Activated T-cell treated with anti-CD3 and anti-CD28 coated beads, Interleukin-2, amount 50 U/mL, for 72 hours (primary cell): ENCODE data around the gene CDK19. TPM values are rescaled to one million over a fixed set of nuclear protein-coding genes. Genes with fewer than 3 reads are reported as not detected.
A peak's percentile ranks its signal among the peaks of the same experiment; 100 is the strongest.
"Not testable (repeated sequence)": the region's sequence is repeated elsewhere in the genome, so short reads cannot be mapped to it uniquely, and the experiment has no call there.

Experiments used
- ATAC-seq, 2 donors: fragments of 150-1000 bp; cut with Tn5 transposase; replicated peaks in 1 of 2; 2 replicates each; pipeline ENCODE4 v1.10.0; 2021; ENCODE audit warnings: moderate library complexity in 2 of 2, mild to moderate bottlenecking in 1 of 2
- DNase-seq, 2 donors: peaks; one replicate each; pipeline ENCODE4 v3.0.0; 2021 to 2022; ENCODE audit warnings: mixed read lengths in 1 of 2
- H3K27ac Mint-ChIP-seq: one replicate; pipeline ENCODE4 v1.8.0; 2022; ENCODE audit warnings: mild to moderate bottlenecking, moderate library complexity, mixed read lengths
- H3K27me3 Mint-ChIP-seq: one replicate; pipeline ENCODE4 v1.8.0; 2022; ENCODE audit warnings: low read depth, mixed read lengths
- H3K36me3 Mint-ChIP-seq, 2 donors: one replicate each; pipeline ENCODE4 v1.8.0; 2022; ENCODE audit warnings: mixed read lengths in 2 of 2, mild to moderate bottlenecking in 1 of 2; ENCODE audit not compliant: insufficient read depth in 2 of 2
- H3K4me1 Mint-ChIP-seq: one replicate; pipeline ENCODE4 v1.8.0; 2022; ENCODE audit warnings: low read depth, mixed read lengths
- H3K4me3 Mint-ChIP-seq, 2 donors: one replicate each; pipeline ENCODE4 v1.8.0; 2022; ENCODE audit warnings: mild to moderate bottlenecking in 2 of 2, mixed read lengths in 2 of 2, moderate library complexity in 2 of 2
- H3K9me3 Mint-ChIP-seq, 2 donors: one replicate each; pipeline ENCODE4 v1.8.0; 2022; ENCODE audit warnings: mixed read lengths in 2 of 2
- total RNA-seq, 2 donors: library from RNA; stranded (reverse); gene quantifications; one replicate each; pipeline ENCODE4 v1.2.3, GENCODE V29; 2022

The CDK19 gene
- total RNA-seq, 2 donors from 2014 or later = 31.9 to 34.0 TPM

DNA sequence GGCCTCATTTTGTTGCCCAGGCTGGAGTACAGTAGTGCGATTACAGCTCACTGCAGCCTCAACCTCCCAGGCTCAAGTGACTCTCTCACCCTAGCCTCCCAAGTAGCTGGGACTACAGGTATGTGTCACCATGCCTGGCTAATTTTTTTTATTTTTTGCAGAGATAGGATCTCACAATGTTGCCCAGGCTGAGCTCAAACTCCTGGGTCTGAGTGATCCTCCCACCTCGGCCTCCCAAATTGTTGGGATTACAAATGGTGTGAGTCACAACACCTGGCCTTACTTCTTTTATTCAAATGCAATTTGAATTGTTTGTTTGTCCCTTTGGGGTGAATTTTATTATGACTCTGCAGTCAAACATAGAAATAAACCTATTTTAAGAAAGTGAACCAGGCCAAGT, 207.1 kb downstream of the CDK19 start:
- H3K27ac Mint-ChIP-seq = no peak overlapping the region
- H3K4me1 Mint-ChIP-seq = no peaks in the 10 kb centered on the region
- no peak for ATAC-seq
- no peak overlapping the region for H3K4me3 Mint-ChIP-seq
- H3K36me3 Mint-ChIP-seq = no peaks in the 10 kb centered on the region
- no peaks in the 10 kb centered on the region for H3K9me3 Mint-ChIP-seq
- no peaks in the 10 kb centered on the region for H3K27me3 Mint-ChIP-seq
- DNase-seq = no peak

DNA sequence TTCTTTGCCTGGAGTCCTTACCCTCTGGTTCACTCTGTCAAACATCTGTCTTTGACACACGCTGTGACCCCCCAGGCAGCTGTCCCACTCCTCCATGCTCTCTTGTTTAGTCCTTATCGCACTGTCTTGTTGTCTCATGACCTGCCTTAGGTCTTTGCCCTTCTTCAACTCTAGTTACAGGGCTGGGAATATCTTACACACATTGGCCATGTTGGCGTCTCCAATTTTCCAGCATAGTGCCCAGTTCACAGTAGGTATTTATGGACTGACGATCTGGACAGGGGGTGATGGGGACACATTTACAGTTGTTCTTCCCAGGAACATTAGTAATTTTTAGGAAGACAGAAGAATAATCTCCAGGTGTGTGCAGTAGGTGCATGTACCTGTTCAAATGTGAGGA, 209.1 kb downstream of the CDK19 start:
- ATAC-seq (no peak), DNase-seq (no peak)
- Mint-ChIP-seq H3K4me3 (no peak overlapping the region), H3K4me1 (no peaks in the 10 kb centered on the region), H3K36me3 (no peaks in the 10 kb centered on the region), H3K9me3 (no peaks in the 10 kb centered on the region), H3K27me3 (no peaks in the 10 kb centered on the region), H3K27ac (no peak overlapping the region)

DNA sequence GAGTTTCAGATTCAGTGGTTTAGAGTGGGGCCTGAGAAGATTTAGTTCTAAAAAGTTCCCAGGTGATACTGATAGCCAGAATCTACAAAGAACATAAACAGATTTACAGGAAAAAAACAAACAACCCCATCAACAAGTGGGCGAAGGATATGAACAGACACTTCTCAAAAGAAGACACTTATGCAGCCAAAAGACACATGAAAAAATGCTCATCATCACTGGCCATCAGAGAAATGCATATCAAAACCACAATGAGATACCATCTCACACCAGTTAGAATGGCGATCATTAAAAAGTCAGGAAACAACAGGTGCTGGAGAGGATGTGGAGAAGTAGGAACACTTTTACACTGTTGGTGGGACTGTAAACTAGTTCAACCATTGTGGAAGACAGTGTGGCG, 214.6 kb downstream of the CDK19 start:
- H3K9me3 Mint-ChIP-seq, H3K36me3 Mint-ChIP-seq, H3K4me3 Mint-ChIP-seq, H3K27ac Mint-ChIP-seq, DNase-seq, H3K4me1 Mint-ChIP-seq, H3K27me3 Mint-ChIP-seq, ATAC-seq: not testable (repeated sequence)

DNA sequence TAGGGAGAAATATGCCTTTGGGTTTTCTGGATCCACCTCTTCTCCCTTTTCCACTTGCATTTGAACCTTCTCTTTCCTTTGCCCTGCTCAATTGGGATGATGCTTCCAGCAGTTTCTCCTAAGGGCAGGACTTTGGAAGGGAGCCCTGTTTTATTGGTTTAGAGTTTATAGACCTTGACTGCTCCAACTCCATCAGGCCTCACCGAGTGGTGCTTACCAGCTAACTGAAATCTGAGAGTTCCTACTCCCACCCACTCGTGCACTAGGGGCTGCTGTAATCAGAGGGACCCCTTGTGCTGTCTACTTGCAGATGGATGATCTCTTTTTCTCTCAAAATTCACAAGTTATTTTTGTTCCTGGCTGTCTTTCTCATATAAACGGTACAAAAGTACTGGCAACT, 217.5 kb downstream of the CDK19 start:
- peaks cover under 1% of the 10 kb centered on the region for H3K4me1 Mint-ChIP-seq
- ATAC-seq (no peak), DNase-seq (no peak)
- peaks cover 0 to 4% of the 10 kb centered on the region in 2 donors for H3K36me3 Mint-ChIP-seq
- peaks cover 0 to 5% of the 10 kb centered on the region in 2 donors for H3K9me3 Mint-ChIP-seq
- H3K4me3 Mint-ChIP-seq = no peak overlapping the region
- H3K27me3 Mint-ChIP-seq = no peaks in the 10 kb centered on the region
- H3K27ac Mint-ChIP-seq = no peak overlapping the region

DNA sequence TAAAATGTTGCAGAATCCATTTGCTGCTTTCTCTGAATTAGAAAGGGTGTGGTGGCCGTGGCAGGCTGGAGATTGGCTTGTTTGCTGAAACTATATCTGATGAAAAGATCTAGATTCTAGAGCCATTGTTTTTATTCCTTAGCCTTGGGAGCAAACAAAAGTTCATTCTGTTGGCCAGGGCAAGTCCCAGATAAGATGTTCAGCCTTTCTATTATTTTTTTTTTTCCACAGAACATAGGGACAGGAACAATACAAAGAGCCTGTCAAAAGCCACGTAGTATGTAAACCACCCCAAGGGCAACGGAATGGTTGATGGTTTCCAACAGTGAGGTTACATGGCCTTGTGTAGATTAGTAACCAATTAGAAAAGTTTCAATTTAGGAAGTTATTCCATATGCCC, 218.9 kb downstream of the CDK19 start:
- no peak for ATAC-seq
- Mint-ChIP-seq H3K36me3 (peaks cover 0 to 4% of the 10 kb centered on the region in 2 donors), H3K27me3 (no peaks in the 10 kb centered on the region), H3K4me3 (no peak overlapping the region), H3K9me3 (peaks cover 0 to 5% of the 10 kb centered on the region in 2 donors), H3K4me1 (peaks cover 10% of the 10 kb centered on the region), H3K27ac (no peak overlapping the region)
- no peak for DNase-seq

DNA sequence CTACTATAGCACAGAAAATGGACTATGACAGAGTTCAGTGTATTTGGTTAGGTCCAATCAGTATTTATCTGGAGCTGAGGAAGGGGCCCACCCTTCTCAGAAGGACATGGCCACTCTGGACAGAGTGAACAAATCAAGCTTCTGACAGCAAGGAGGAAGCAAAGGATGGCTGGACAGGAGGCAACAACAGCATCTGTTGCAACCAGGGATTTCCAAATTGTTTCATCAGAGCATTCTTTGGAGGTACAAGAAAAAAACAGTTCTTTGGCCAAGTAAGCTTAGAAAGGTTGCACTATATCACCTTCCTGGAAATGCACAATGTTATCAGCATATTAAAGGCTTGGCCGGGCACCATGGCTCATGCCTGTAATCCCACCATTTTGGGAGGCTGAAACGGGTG, 220.2 kb downstream of the CDK19 start:
- H3K4me3 Mint-ChIP-seq = no peak overlapping the region
- DNase-seq = no peak
- H3K27me3 Mint-ChIP-seq = no peaks in the 10 kb centered on the region
- H3K9me3 Mint-ChIP-seq = peaks cover 0 to 5% of the 10 kb centered on the region in 2 donors
- H3K36me3 Mint-ChIP-seq = peaks cover 0 to 4% of the 10 kb centered on the region in 2 donors
- H3K4me1 Mint-ChIP-seq = peaks cover 22% of the 10 kb centered on the region
- H3K27ac Mint-ChIP-seq = no peak overlapping the region
- ATAC-seq = no peak

DNA sequence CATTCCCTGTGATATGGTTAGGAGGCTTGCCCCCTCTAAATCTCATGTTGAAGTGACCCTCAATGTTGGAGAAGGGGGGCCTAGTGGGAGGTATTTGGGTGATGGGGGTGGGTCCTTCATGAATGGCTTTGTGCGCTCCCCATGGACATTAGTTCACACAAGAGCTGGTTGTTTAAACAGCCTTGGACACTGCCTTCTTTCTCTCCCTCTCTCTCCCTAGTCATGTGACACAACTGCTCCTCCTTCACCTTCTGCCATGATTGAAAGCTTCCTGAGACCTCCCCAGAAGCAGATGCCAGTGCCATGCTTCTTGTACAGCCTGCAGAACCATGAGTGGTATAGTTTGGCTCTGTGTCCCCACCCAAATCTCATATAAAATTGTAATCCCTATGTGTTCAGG, 221.6 kb downstream of the CDK19 start:
- H3K27ac Mint-ChIP-seq = no peak overlapping the region
- no peak for ATAC-seq
- H3K4me3 Mint-ChIP-seq = no peak overlapping the region

DNA sequence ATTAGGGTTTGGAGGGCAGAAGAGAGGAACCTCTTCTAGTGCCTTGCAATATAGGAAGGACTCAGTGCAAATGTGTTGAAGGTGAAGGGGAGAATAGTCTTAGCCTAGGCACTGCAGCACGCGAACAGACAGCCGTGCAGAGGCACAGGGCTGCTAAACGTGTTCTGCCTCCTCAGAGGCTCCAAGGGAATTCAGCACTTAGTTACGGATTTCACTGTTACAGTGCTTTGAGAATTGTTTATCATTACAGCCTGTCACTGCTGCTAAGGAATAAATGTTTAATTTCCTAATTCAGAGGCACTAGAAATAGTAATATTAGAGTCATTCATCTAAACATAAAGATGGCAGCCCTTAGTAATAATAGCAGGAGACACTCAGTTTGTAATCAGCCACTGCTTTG, 222.5 kb downstream of the CDK19 start:
- Mint-ChIP-seq H3K27me3 (no peaks in the 10 kb centered on the region), H3K27ac (no peak overlapping the region), H3K36me3 (peaks cover 0 to 4% of the 10 kb centered on the region in 2 donors), H3K4me3 (no peak overlapping the region), H3K9me3 (peaks cover 0 to 5% of the 10 kb centered on the region in 2 donors), H3K4me1 (peaks cover 24% of the 10 kb centered on the region)
- ATAC-seq = no peak
- DNase-seq = no peak

More for the DNA sequence above, 221.6 kb downstream of the CDK19 start:
- Mint-ChIP-seq H3K4me1 (peaks cover 24% of the 10 kb centered on the region), H3K27me3 (no peaks in the 10 kb centered on the region), H3K36me3 (peaks cover 0 to 4% of the 10 kb centered on the region in 2 donors), H3K9me3 (peaks cover 0 to 5% of the 10 kb centered on the region in 2 donors)
- no peak for DNase-seq

DNA sequence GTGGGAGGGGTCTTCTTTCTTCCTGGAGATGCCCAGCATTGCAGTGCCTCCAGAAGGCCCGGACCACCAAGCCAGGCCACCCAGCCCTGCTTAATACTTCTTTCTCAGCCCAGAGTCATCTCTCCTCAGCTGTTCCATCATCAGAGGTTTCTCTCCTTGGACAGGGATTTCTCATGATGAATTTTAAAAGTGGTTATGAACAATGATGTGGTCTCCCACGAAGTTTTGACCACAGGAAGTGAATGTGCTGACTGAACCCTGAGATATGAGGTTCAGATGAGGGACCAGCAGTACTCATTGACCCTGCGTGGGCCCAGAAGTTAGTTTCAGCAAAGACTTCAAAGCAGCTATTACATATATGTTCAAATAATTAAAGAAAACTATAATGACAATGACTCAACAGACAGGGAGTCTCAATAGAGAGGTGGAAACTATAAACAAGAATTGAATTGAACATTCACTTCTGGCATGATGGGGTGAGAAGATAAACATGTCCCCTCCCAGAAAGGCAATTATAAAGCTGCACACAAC, 224.4 kb downstream of the CDK19 start:
- Mint-ChIP-seq H3K27ac (peak overlapping the region; percentile 25), H3K36me3 (peaks cover 0 to 4% of the 10 kb centered on the region in 2 donors), H3K4me3 (peak overlapping the region in 1 of 2 donors; percentile 63), H3K27me3 (no peaks in the 10 kb centered on the region), H3K4me1 (peaks cover 24% of the 10 kb centered on the region), H3K9me3 (peaks cover 0 to 5% of the 10 kb centered on the region in 2 donors)
- ATAC-seq (peak; percentile 86 to 92), DNase-seq (peak; percentile 45 to 55)

DNA sequence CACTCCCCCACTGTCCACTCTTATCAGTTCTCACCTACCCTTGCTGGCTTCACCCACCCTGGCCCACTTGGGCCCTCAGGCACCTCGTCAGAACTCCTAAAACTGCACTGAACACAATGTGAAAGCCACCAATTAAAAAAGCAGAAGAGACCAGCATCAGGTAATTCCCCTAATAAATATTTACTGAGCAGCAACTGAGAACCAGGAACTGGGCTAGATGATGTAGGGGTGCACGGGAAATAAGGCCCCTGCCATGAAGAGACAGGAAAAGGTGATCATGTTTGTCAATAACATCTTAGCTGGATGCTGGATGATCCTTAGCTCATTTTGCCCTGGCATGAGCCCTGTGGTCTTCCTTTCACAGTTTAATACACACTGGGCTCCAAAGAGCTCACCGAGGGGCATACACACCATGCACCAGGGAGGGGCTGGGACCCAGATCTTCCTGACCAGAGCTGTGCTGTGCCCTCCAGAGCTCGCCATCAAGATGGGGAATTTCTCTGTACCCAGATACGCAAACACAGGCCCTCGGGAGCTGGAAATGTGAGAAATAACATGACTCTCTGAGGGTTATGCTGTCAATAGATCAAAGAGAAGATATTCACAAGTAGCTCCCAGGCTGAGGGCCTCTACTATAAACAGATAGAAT, 225.3 kb downstream of the CDK19 start:
- peak overlapping the region; percentile 27 to 63 for H3K4me3 Mint-ChIP-seq
- H3K27me3 Mint-ChIP-seq = no peaks in the 10 kb centered on the region
- peak in 1 of 2 donors; percentile 3 for DNase-seq
- peaks cover 24% of the 10 kb centered on the region for H3K4me1 Mint-ChIP-seq
- H3K9me3 Mint-ChIP-seq = peaks cover 0 to 5% of the 10 kb centered on the region in 2 donors
- peak overlapping the region; percentile 81 for H3K27ac Mint-ChIP-seq
- peak; percentile 46 for ATAC-seq
- H3K36me3 Mint-ChIP-seq = peaks cover 0 to 4% of the 10 kb centered on the region in 2 donors

DNA sequence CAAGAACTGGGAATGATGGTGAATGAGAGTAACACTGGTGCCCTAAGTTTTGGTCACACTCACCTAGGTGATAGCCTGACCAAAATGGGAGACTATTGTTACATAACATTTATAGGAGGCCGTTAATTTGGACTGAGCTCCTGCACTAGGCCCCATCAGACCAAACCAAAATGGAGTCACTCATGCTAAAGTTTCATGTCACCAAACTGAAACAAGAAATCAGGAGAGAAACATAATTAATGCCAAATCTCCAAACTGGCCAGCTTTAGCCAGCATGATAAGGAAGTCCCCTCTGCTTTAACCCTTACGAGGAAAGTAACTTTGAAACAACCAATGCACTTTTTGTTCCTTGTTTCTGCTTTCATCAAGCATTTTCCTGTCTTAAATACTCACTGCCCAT, 227.9 kb downstream of the CDK19 start:
- ATAC-seq = no peak
- no peak for DNase-seq
- Mint-ChIP-seq H3K4me3 (no peak overlapping the region), H3K36me3 (no peaks in the 10 kb centered on the region), H3K9me3 (no peaks in the 10 kb centered on the region), H3K4me1 (peaks cover 19% of the 10 kb centered on the region), H3K27ac (no peak overlapping the region), H3K27me3 (no peaks in the 10 kb centered on the region)

DNA sequence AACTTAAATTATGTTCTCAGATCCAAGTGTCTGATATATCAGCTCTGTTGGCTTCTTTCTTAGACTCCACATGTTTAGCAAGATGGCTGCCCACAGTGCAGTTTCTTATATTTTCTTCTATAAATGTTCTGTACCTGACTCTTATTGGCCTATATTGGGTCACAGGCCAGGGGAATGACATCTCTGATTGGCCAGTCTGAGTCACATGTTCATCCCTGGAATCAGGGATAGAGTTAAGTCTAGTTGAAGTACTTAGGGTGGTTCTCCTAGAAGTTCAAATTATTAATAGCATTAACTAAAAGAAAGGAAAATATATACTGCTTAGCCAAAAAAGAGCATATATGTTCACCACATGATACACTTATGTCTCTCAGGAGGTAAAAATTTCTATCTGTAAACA, 233.6 kb downstream of the CDK19 start:
- H3K4me1 Mint-ChIP-seq = no peaks in the 10 kb centered on the region
- H3K27ac Mint-ChIP-seq = no peak overlapping the region
- peaks cover 3 to 4% of the 10 kb centered on the region in 2 donors for H3K36me3 Mint-ChIP-seq
- DNase-seq (no peak), ATAC-seq (no peak)
- H3K4me3 Mint-ChIP-seq = no peak overlapping the region
- peaks cover 2% of the 10 kb centered on the region for H3K27me3 Mint-ChIP-seq
- peaks cover 3 to 4% of the 10 kb centered on the region in 2 donors for H3K9me3 Mint-ChIP-seq

DNA sequence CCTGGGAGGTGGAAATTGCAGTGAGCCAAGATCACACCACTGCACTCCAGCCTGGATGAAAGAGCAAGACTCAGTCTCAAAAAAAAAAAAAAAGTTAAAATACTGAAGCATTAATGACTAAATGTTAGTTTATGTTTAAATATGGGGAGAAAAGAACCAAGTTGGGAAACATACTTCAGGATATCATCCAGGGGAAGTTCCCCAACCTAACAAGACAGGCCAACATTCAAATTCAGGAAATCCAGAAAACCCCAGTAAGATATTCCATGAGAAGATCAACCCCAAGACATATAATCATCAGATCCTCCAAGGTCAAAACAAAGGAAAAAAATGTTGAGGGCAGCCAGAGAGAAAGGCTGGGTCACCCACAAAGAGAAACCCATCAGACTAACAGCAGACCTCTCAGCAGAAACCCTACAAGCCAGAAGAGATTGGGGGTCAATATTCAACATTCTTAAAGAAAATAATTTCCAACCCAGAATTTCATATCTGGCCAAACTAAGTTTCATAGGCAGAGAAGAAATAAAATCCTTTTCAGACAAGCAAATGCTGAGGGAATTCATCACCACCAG, 237.6 kb downstream of the CDK19 start:
- peaks cover 17% of the 10 kb centered on the region for H3K27me3 Mint-ChIP-seq
- H3K4me1 Mint-ChIP-seq, ATAC-seq, H3K36me3 Mint-ChIP-seq, DNase-seq, H3K4me3 Mint-ChIP-seq, H3K27ac Mint-ChIP-seq, H3K9me3 Mint-ChIP-seq: not testable (repeated sequence)
